ENCODE measurements around the gene MYLK2. TPM values are rescaled to one million over a fixed set of nuclear protein-coding genes. Genes with fewer than 3 reads are reported as not detected.

Gene MYLK2
- polyA plus RNA-seq, 1 donor (not counting 4 experiments of a cell fraction or from before 2014, with no cell fraction given): 0.05 TPM

DNA sequence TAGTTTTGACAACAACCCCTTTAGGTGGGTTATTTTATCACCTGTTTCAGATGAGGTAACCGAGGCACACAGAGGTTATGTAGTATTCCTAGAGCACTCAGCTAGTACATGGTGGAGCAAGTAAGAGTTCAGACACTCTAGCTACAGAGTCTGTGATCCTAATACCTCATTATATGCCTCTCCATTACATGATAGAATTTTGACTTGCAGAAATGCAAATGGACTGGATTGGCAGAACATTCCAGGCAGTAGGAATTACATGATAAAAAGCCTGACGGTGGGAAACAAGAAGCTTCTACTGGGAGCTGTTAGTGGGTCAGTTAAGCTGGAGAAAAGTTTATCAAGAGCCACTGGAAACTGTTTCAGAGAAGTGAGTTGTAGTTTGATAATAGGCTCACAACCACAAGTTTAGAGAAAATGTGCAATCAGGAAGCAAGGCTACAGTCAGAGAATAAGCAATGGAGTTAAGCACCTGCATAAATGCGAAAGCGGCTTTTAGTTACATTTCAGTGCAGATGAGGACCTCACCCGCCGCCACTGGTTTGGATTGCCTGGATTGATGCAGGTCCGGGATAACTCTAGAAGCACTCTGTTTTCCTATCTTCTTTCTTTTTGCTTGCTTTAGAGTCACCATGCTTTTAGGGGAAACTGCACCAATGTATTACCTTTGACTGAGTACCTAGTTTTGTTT lies 34.7 kb upstream of the MYLK2 start:
- H3K4me3 ChIP-seq (ENCODE audit: control insufficient read depth in 2 of 3, extremely low read depth in 1 of 3, insufficient read depth in 2 of 3, low read depth in 1 of 3, low read length in 3 of 3): no peak overlapping the region
- H2AFZ ChIP-seq (ENCODE audit: control insufficient read depth, low read length): no peak overlapping the region
- H3K9me1 ChIP-seq (ENCODE audit: control insufficient read depth, extremely low read depth, insufficient read depth, low read length): no peaks in the 10 kb centered on the region
- no peaks in the 10 kb centered on the region for H3K79me2 ChIP-seq (ENCODE audit: control insufficient read depth, insufficient read depth, low read length)
- H4K20me1 ChIP-seq (ENCODE audit: control insufficient read depth, extremely low read depth, insufficient read depth, low read length): peaks cover 4% of the 10 kb centered on the region
- TF ChIP-seq EZH2 (IDR thresholded peaks at IDR 0.05; ENCODE audit: low read length) (no peak), CTCF (optimal IDR thresholded peaks at IDR 0.05 in 1 of 3, IDR thresholded peaks at IDR 0.05 in 1 of 3, conservative IDR thresholded peaks at IDR 0.05 in 1 of 3; ENCODE audit: extremely low read depth in 1 of 3, insufficient read depth in 2 of 3, low read length in 3 of 3) (no peak)
- no peaks in the 10 kb centered on the region for H3K9me3 ChIP-seq (ENCODE audit: control insufficient read depth, low read depth, low read length)
- dilution Hi-C loops (cut with MboI; ENCODE audit: extremely low pct_ligation_motif_present, low sequenced_read_pairs): no loop called here
- no peak overlapping the region for H3K9ac ChIP-seq (ENCODE audit: control insufficient read depth, extremely low read depth, insufficient read depth, low read length)
- H3K4me2 ChIP-seq (ENCODE audit: control insufficient read depth, extremely low read depth, insufficient read depth, low read depth, low read length): no peak overlapping the region
- no peaks in the 10 kb centered on the region for H3K4me1 ChIP-seq (ENCODE audit: control insufficient read depth, extremely low read depth, insufficient read depth, low read length)
- no peak overlapping the region for H3K27ac ChIP-seq (ENCODE audit: control insufficient read depth, insufficient read depth, low read length)
- DNase-seq (ENCODE audit: low read depth, low spot score) (no peak), FAIRE-seq (no peak)
- H3K36me3 ChIP-seq (ENCODE audit: control insufficient read depth in 2 of 2, extremely low read depth in 1 of 2, insufficient read depth in 2 of 2, low read length in 2 of 2): peaks cover 1 to 37% of the 10 kb centered on the region in 2 experiments
- no peaks in the 10 kb centered on the region for H3K27me3 ChIP-seq (ENCODE audit: control insufficient read depth, extremely low read depth, insufficient read depth, low read length)

GRCh38 chr20:31785089-31785488 lies 34.1 kb upstream of the MYLK2 start:
- Histone ChIP-seq H4K20me1 (ENCODE audit: control insufficient read depth, extremely low read depth, insufficient read depth, low read length) (peaks cover 4% of the 10 kb centered on the region), H3K9me3 (ENCODE audit: control insufficient read depth, low read depth, low read length) (no peaks in the 10 kb centered on the region), H2AFZ (ENCODE audit: control insufficient read depth, low read length) (no peak overlapping the region), H3K36me3 (ENCODE audit: control insufficient read depth in 2 of 2, extremely low read depth in 1 of 2, insufficient read depth in 2 of 2, low read length in 2 of 2) (peaks cover 0 to 37% of the 10 kb centered on the region in 2 experiments), H3K9ac (ENCODE audit: control insufficient read depth, extremely low read depth, insufficient read depth, low read length) (no peak overlapping the region), H3K4me2 (ENCODE audit: control insufficient read depth, extremely low read depth, insufficient read depth, low read depth, low read length) (no peak overlapping the region), H3K27ac (ENCODE audit: control insufficient read depth, insufficient read depth, low read length) (no peak overlapping the region), H3K27me3 (ENCODE audit: control insufficient read depth, extremely low read depth, insufficient read depth, low read length) (no peaks in the 10 kb centered on the region), H3K4me1 (ENCODE audit: control insufficient read depth, extremely low read depth, insufficient read depth, low read length) (no peaks in the 10 kb centered on the region), H3K4me3 (ENCODE audit: control insufficient read depth in 2 of 3, extremely low read depth in 1 of 3, insufficient read depth in 2 of 3, low read depth in 1 of 3, low read length in 3 of 3) (no peak overlapping the region), H3K79me2 (ENCODE audit: control insufficient read depth, insufficient read depth, low read length) (no peaks in the 10 kb centered on the region), H3K9me1 (ENCODE audit: control insufficient read depth, extremely low read depth, insufficient read depth, low read length) (no peaks in the 10 kb centered on the region)
- FAIRE-seq (no peak), DNase-seq (ENCODE audit: low read depth, low spot score) (no peak)
- dilution Hi-C loops (cut with MboI; ENCODE audit: extremely low pct_ligation_motif_present, low sequenced_read_pairs): no loop called here
- TF ChIP-seq CTCF (optimal IDR thresholded peaks at IDR 0.05 in 1 of 3, IDR thresholded peaks at IDR 0.05 in 1 of 3, conservative IDR thresholded peaks at IDR 0.05 in 1 of 3; ENCODE audit: extremely low read depth in 1 of 3, insufficient read depth in 2 of 3, low read length in 3 of 3) (no peak), EZH2 (IDR thresholded peaks at IDR 0.05; ENCODE audit: low read length) (no peak)

Data from keratinocyte (primary cell).